ENCODE measurements around the gene NDUFAF8.

NDUFAF8 gene

GRCh38 chr17:81238815-81239713 lies at the start of gene NDUFAF8, which contains the start of gene TEPSIN:
TSS of gene NDUFAF8 (plus strand) at chr17:81239318. CDS start at chr17:81239364, 46 bp downstream.
TSS of gene TEPSIN (minus strand) at chr17:81239055. CDS start at chr17:81239033, 22 bp downstream.
- peak; percentile 100 for DNase-seq

- DNase-seq: peak in 1 of 2 experiments; percentile 52
Observed at GRCh38 chr17:81189670-81190530, 49.2 kb upstream of the NDUFAF8 start.

GRCh38 chr17:81190591-81190990 lies 48.5 kb upstream of the NDUFAF8 start:
- DNase-seq: no peak

- DNase-seq: no peak
Observed at GRCh38 chr17:81191116-81191515, 48.0 kb upstream of the NDUFAF8 start.

- DNase-seq: no peak
Observed at GRCh38 chr17:81191646-81192045, 47.5 kb upstream of the NDUFAF8 start.

GRCh38 chr17:81192386-81193050 lies 46.6 kb upstream of the NDUFAF8 start:
- DNase-seq: no peak

GRCh38 chr17:81193051-81193410 lies 46.1 kb upstream of the NDUFAF8 start:
- DNase-seq: no peak

- DNase-seq: no peak
Observed at GRCh38 chr17:81193470-81194224, 45.5 kb upstream of the NDUFAF8 start.

- DNase-seq: no peak
Observed at GRCh38 chr17:81194225-81194760, 44.8 kb upstream of the NDUFAF8 start.

- no peak for DNase-seq
Observed at GRCh38 chr17:81194941-81195901, 43.9 kb upstream of the NDUFAF8 start.

- DNase-seq: no peak
Observed at GRCh38 chr17:81195941-81196495, 43.1 kb upstream of the NDUFAF8 start.

GRCh38 chr17:81196505-81197408 lies 42.4 kb upstream of the NDUFAF8 start:
- DNase-seq: no peak

- DNase-seq: no peak
Observed at GRCh38 chr17:81197409-81197795, 41.7 kb upstream of the NDUFAF8 start.

GRCh38 chr17:81197831-81198490 lies 41.2 kb upstream of the NDUFAF8 start:
- DNase-seq: no peak

- DNase-seq: no peak
Observed at GRCh38 chr17:81198826-81199481, 40.2 kb upstream of the NDUFAF8 start.

GRCh38 chr17:81199482-81199830 lies 39.7 kb upstream of the NDUFAF8 start:
- no peak for DNase-seq

- no peak for DNase-seq
Observed at GRCh38 chr17:81200201-81200600, 38.9 kb upstream of the NDUFAF8 start.

Data from NCI-H524 (cell line).